HG02798 (cell line): ENCODE results near the gene SLC26A8.
A peak's percentile ranks its signal among the peaks of the same experiment; 100 is the strongest.
"Not testable (repeated sequence)": the region's sequence is repeated elsewhere in the genome, so short reads cannot be mapped to it uniquely, and the experiment has no call there.

ENCODE experiments used
- ATAC-seq: cut with Tn5 transposase; IDR thresholded peaks from one replicate; pipeline ENCODE4 v1.9.1; 2021; ENCODE audit warnings: mild to moderate bottlenecking; ENCODE audit not compliant: unreplicated experiment, poor library complexity

SLC26A8 gene

DNA sequence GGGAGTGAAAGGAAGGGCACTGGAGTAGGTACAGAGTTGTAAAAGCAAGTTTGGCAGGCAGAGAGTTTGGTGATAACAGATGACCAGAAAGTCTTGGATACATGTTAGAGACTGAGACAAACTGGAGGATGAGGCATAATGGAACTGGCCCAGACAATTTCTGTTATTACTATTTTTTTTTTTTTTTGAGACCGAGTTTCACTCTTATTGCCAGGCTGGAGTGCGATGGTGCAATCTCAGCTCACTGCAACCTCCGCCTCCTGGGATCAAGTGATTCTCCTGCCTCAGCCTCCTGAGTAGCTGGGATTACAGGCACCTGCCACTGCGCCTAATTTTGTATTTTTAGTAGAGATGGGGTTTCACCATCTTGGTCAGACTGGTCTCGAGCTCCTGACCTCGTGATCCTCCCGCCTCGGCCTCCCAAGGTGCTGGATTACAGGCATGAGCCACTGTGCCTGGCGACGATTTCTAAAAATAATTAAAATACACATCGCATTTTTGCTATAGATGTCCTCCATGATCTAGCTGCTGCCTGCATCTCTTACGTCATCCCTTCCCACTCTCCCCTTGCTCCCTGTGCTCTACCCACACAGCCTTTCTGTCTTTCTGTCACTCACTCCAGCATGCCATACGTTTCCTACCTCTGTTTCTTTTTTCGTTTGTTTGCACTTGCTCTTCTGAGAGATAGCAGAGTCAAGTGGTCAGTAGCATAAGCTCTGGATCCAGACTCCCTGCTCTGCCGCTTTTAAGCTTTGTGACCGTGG lies 26.7 kb upstream of the SLC26A8 start:
- no peak for ATAC-seq

DNA sequence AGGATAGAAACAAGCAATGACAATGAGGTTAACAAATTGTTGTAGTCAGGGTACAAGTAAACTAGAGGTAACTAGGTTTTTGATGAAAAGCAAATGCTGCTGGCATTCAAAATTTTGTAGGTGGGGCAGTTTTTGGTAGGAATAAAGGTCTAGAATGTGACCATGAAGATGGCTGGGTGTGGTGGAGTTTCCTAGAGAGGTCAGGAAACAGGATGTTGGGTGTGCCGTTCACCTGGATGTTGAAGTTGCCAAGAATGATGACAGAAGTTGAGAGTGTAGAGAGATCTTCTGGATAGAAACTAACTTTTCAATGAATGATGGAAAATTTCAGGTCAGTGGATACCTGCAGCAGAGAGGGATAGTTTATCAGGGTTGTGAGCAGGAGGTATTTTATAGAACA lies 25.9 kb upstream of the SLC26A8 start:
- ATAC-seq = no peak

DNA sequence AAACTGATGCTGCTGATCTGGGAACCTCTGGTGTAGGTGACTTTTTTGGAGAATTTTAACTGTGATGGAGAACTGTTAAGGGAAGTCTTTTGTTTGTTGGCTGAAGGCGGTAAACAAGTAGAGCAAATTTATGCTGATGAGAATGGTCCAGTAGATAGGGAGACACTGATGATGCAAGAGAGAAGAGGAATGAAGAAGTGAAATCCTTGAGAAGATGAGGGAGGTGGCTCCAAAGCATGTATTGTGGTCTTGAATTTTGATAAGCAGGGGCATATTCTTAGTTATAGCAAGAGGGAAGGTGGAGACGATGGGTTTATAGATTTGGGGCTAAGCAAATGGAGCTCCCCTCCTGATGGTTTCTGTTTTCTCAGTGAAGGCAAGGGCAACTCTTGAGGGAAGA lies 25.1 kb upstream of the SLC26A8 start:
- ATAC-seq = no peak

DNA sequence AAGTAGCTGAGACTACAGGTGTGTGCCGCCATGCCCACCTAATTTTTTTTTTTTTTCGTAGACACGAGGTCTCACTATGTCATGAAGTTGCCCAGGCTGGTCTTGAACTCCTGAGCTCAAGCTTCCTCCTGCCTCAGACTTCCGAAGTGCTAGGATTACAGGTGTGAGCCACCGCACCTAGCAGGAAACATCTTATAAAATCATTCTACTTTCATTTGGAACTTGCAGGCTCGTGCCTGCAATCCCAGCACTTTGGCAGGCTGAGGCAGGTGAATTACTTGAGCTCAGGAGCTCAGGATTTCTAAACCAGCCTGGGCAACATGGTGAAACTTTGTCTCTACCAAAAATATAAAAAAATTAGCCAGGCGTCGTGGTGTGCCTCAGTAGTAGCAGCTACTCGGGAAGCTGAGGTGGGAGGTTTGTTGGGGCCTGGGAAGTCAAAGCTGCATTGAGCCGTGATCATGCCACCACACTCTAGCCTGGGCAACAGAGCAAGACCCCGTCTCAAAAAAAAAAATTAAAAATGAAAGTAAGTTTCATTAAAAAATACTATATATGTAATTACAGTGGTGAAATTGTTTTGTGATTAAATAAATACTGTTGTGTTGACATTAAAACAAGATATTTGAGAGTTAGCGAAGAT lies 18.3 kb upstream of the SLC26A8 start:
- no peak for ATAC-seq

DNA sequence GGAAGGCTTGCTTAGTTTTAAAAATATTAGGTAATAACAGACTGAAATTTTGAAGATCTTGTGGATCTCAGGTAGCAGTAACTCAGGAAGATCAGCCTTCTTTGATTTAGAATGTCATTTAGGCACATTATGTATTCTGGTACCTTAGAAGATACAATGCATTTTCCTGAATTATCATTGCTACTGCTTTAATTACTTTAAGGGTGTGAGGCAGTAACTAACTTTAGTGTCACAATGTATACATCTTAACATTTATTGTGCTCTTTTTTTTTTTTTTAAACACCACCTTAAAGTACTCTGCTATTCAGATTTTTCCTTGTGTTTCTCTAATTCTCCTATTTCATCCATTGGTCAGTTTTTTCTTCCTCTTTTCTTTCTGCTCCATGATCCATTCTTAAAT lies 16.5 kb upstream of the SLC26A8 start:
- ATAC-seq = no peak

DNA sequence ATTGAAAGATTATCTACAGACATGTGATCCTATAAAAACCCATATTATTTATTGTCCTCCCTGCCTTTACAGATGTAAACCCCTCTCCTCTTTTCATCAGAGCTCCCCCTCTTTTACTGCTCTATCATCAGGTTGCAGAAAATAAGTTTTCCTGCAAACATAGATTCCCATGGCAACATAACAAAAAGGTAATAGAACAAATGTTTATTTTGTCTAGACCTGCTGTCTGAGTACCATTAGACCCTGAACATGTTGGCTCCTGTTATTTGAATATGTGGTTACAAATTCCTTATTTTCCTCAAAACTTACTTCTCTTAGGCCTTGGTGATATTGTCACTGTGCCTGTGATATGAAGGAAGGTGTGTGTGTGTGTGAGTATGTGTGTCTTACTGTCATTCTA lies 14.7 kb upstream of the SLC26A8 start:
- no peak for ATAC-seq

DNA sequence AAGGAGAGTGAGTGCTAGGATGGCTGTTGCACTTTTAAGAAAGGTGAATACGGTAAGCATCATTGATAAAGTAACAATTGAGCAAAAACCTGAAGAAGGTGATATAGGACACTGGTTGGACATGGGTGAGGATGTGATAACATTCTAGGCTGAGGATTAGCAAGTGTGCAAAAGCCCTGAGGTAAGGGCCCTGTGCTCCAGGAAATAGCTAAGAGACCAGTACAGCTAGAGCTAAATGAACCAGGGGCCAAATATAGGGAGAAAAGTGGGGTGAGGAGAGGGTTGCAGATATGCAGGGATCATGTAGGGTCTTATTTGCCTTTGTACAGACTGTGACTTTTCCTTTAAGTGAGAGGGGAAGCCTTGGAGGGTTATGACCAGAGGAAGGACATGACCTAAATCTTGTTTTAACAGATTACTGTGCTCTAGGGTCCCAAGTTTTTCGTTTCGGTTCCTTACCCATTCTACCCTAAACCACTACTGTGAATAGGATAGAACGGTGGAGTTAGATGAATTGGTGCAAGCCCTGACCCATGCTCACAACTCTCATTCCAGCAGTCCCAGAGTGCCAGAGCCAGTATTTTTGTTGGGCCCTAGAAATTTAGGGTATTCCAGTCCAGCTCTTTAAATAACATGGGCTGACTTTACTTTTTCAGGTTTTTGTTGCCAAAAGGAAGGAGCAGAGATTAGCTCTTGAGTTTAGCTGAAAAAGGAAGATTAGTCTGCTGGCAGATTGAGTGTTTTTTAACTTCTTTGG lies 13.9 kb upstream of the SLC26A8 start:
- ATAC-seq = no peak

DNA sequence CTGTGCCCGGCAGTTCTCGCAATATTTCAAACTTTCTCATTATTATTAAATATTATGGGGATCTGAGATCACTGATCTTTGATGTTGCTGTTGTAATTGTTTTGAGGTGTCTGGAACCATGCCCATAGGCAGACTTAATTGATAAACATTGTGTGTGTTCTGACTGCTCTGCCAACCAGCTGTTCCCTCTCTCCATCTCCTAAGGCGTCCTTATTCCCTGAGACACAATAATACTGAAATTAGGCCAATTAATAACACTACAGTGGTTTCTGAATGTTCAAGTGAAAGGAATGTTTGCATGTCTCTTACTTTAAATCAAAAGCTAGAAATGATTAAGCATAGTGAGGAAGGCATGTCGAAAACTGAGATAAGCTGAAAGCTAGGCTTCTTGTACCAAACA lies 10.8 kb upstream of the SLC26A8 start:
- no peak for ATAC-seq

DNA sequence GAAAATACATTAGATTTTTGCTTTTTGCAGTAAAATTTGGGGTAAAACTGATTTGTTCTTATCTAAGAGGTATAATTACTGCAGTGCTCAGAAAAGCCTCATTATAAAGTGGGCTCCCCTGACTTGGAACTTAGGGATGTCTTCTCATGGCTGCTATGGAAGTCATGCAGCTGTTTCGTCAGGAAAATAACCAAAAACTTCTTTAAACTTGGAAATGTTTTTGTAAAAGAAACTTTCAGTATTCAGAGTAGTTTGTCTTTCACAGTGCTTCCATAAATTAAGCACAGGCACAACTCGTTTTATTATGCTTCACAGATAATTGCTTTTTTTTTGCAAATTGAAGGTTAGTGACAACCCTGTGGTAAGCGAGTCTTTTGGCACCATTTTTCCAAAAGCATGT lies 10.0 kb upstream of the SLC26A8 start:
- ATAC-seq = no peak

DNA sequence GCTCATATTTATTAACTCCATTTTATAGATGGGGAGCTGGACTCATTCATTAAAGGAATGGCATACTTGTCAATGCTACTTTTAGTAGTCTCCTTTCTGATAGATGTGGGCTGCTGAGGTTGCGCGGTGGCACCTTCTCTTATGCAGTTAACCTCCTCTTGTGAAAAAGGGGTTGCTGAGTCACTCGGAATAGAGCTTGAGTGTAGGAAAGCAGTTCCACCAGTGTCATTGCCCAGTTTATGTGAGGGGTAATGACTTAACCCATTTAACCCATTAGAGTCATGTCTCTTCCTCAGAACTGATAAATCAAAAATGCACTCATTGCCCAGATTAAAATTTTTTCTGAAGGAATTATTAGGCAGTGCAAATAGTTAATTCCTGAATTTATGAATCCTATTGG lies 9.5 kb upstream of the SLC26A8 start:
- ATAC-seq = no peak

DNA sequence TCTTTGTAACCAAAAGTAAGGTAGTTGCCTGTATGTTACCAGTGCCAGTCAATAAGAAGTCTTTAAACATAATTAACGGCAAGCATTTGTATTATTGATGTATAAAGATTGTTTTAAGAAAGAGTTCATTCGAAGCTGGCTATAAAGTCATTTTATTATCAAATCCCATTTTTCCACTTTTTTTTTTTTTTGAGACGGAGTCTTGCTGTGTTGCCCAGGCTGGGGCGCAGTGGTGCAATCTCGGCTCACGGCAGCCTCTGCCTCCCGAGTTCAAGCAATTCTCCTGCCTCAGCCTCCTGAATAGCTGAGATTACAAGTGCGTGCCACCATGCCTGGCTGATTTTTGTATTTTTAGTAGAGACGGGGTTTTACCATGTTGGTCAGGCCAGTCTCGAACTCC lies 8.7 kb upstream of the SLC26A8 start:
- not testable (repeated sequence) for ATAC-seq

DNA sequence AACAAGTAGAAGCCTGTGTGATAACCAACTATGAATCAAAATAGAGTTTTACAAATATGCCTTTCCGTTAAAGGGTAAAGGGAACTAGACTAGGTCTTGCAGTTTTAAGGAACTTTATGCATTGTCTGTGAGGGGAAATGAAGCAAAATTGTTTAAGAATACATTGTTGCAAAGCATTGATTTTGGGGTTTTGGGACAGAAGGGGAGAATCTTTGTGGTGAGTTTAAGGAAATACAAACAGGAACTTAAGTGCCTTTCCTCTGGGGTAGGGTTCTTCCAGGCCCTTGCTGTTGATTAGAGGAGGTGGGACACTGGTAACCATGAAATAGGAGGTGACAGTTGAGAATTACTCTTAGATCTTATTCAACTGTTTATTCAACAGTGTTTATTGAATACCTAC lies 7.8 kb upstream of the SLC26A8 start:
- ATAC-seq = no peak

DNA sequence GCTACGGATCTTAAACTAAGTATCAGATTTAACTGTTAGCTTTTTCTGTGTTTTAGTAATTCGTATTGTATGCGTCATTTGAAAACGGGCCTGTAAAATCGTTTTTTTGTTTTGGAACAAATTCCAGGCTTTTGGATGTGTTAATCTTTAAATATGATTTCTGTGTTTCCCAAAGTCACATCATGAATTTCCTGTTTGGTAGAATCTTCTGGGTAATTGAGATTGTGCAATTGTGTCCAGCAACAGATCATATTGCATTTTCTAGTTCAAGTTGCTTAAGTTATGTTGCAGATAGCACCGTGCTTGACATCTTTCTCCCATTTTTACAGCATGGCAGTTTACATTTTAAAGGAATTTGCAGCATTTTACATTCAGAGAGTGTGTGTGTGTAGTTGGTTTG lies 5.0 kb upstream of the SLC26A8 start:
- no peak for ATAC-seq

DNA sequence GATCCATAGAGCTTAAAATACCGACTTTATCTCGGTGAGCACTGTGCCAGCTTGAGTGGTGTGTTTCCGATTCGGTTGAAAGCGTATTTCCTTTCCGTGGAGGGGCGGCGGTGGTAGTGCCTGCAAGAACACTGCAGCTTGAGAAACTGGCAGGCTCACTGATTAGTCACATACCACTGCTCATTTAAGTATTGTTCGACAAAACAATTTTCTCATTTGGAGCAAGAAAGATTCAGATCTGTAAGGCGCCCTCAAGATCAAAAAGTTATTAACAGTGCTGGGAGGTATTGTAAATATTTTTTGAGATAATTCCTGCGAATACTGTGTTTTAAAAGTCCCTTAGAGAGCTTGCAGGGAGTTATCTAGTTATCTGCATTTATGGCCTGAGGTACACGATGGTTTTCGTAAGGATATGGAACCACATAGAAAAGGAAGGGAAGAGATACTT lies 4.5 kb upstream of the SLC26A8 start:
- ATAC-seq = no peak

DNA sequence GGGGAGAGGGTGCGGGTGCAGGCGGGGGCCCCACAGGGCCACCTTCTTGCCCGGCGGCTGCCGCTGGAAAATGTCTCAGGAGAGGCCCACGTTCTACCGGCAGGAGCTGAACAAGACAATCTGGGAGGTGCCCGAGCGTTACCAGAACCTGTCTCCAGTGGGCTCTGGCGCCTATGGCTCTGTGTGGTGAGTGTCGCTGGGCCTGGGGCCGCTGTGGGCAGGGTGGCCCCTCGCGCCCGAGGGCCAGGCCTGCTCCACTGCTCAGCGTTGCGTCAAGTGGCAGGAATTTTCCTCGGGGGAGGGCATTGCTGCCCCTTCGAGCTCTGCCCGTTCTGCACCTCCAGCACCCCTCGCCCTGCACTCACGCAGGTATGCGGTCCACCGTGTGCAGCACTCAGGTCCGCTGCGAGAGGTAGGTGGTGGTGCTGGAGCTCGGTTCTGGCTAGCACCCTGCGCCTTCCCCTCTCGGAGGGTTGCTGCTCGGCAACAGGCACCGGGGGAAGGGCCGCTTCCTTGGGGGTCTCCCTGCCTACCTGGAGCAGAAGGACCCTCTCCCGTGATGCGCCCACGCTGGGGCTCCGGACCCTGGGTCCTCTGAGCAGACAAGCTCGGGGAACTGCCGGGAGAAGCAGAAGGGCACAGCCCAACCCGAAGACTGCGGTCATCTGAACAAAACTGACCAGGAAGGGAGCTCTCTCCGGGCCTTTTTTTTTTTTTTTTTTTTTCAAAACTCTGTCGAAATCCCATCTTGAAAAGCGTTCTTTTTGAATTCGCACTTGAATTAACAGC lies 3.8 kb upstream of the SLC26A8 start:
- ATAC-seq = peak; percentile 3

DNA sequence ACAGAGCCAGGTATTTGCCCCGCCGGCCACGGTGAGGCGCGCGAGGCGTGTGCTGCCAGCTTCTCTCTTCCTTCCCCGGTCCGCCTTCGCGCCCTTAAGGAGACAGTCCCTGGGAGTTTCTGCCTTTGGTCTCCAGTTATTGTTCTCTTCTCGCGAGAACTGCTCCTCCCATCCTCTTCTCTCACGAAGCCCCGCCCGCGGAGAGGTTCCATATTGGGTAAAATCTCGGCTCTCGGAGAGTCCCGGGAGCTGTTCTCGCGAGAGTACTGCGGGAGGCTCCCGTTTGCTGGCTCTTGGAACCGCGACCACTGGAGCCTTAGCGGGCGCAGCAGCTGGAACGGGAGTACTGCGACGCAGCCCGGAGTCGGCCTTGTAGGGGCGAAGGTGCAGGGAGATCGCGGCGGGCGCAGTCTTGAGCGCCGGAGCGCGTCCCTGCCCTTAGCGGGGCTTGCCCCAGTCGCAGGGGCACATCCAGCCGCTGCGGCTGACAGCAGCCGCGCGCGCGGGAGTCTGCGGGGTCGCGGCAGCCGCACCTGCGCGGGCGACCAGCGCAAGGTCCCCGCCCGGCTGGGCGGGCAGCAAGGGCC lies 3.2 kb upstream of the SLC26A8 start, which contains the start of gene MAPK14:
Gene MAPK14 (plus strand): TSS at position 308 of the 587 bp plus-strand sequence. CDS start 350 bp downstream, outside the sequence.
- peak; percentile 93 for ATAC-seq

DNA sequence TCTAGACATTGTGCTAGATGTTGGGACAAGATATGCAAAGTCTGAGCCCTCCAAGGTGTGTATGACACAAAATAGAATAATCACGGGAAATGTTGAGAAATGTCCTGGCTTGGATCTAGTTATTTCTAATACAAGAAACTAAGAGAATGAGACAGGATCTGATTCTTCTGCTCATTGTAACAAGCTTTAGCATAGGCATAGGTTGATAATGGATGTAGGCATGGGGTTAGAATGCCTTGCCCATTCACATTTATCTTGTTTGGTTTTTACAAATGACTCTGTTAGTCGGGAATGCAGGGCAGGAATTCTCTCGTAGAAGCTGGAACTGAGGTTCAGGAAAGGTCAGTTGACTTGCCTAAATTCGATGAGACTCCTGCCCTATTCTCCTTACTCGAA lies 1.5 kb upstream of the SLC26A8 start:
- ATAC-seq = no peak

DNA sequence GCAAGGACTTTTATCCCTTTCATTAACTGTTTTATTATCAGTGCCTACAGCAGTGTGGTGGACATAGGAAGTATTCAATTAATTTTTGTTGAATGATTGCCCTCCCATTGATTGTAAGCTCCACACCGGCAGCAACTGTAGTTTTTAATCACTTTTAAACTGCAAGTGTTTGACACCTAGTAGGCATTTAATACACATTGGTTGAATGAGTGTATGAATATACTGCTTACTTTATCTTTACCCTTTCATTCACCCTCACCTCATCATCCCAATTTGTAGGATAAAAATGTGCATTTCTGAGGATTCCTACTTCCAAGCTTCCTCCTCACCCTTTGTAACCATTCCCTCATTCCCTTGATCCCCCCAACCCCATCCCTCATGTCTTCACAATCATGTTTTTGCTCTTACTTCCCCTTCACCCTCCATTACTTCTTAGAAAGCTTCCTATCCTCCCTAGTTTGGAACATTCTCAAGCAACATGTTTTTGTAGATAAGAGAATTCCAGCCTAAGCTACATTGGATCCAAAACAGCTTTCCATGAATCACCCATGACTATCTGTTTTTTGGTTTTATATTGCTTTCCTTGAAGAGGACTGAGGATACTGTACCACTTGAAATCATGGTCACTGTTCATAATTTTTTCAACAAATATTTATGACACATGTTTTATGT lies 955 bp upstream of the SLC26A8 start:
- ATAC-seq = no peak

DNA sequence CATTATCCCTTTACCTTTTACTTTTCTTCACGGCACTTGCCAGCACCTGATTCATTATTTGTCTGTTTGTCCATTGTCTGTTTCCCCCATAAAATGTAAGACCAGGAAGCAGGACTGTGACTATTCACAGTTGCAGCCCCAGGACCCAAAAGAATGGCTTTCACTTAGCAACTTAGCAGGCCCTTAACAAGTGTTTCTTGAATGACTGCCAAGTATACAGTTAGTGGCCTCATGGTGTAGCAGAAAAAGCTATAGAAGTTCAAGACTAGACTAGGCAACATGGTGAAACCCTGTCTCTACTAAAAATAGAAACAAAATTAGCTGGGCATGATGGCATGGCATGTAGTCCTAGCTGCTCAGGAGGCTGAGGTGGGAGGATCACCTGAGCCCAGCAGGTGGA lies 4.3 kb downstream of the SLC26A8 start:
- ATAC-seq = no peak

DNA sequence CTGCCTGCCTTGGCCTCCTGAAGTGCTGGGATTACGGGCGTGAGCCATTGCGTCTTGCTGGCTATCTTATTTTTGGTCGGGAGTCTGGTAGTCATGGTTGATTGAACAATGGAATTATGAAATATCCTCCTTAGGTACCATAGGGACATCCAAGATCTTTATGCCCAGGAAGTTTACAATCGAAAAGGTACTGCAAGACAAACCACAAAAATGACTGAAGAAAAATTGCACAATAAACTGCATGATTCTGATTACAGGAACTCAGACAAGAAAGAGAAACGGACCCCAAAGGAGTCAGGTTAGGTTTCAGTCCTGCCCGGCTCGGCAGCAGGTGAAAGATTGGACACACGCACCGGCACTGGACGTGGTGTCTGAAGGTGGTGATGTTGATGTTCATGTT lies 5.3 kb downstream of the SLC26A8 start:
- ATAC-seq = no peak
